Right atrium auricular region (tissue), 2 donors: ENCODE results near the gene EIF1. TPM values are rescaled to one million over a fixed set of nuclear protein-coding genes. Genes with fewer than 3 reads are reported as not detected.
A peak's percentile ranks its signal among the peaks of the same experiment; 100 is the strongest.

Source experiments
- DNase-seq: peaks from one replicate; pipeline ENCODE4 v3.0.0-alpha.2; 2019; ENCODE audit warnings: low spot score
- H3K27ac ChIP-seq, 2 donors: fragments of 200-600 bp; sonication (generic); 1 replicate in 1 of 2; 2 replicates in 1 of 2; pipeline ENCODE4 v1.5.1; 2016 to 2019
- H3K27me3 ChIP-seq, 2 donors: fragments of 200-600 bp; sonication (generic); one replicate each; pipeline versions ENCODE4 v1.5.1 to v1.6.0; 2017 to 2019
- H3K36me3 ChIP-seq: fragments of 200-600 bp; sonication (generic); one replicate; pipeline ENCODE4 v1.5.1; 2016
- H3K4me1 ChIP-seq, 2 donors: fragments of 200-600 bp; sonication (generic); one replicate each; pipeline versions ENCODE4 v1.5.1 to v1.6.0; 2017 to 2019
- H3K4me3 ChIP-seq, 2 donors: fragments of 200-600 bp; sonication (generic); 1 replicate in 1 of 2; 2 replicates in 1 of 2; pipeline ENCODE4 v1.5.1; 2017 to 2019; ENCODE audit warnings: mild to moderate bottlenecking in 1 of 2, moderate library complexity in 1 of 2
- H3K9me3 ChIP-seq, 2 donors: fragments of 200-600 bp; sonication (generic); one replicate each; pipeline ENCODE4 v1.5.1; 2019
- CTCF ChIP-seq, 2 donors: fragments of 200-600 bp; sonication (generic); IDR thresholded peaks; one replicate each; pipeline ENCODE4 v1.5.1; 2019; ENCODE audit warnings: antibody characterized with exemption in 2 of 2
- total RNA-seq, 2 donors: library from RNA; depleted of rRNA; stranded (reverse); fragments of >200 nt; gene quantifications; one replicate each; pipeline ENCODE4 v1.1.0, GENCODE V29; 2016

Gene EIF1
- total RNA-seq, 2 donors from 2014 or later = 331 to 390 TPM

- DNase-seq = no peak
- H3K9me3 ChIP-seq = no peaks in the 10 kb centered on the region
- no peaks in the 10 kb centered on the region for H3K36me3 ChIP-seq
- TF ChIP-seq CTCF (IDR thresholded peaks at IDR 0.05) = no peak
- H3K4me1 ChIP-seq = no peaks in the 10 kb centered on the region
- H3K27me3 ChIP-seq = no peaks in the 10 kb centered on the region
- H3K27ac ChIP-seq = peak overlapping the region; percentile 38 to 56
- H3K4me3 ChIP-seq = no peak overlapping the region
Measured at GRCh38 chr17:41679740-41680425, 8.8 kb upstream of the EIF1 start.

DNA sequence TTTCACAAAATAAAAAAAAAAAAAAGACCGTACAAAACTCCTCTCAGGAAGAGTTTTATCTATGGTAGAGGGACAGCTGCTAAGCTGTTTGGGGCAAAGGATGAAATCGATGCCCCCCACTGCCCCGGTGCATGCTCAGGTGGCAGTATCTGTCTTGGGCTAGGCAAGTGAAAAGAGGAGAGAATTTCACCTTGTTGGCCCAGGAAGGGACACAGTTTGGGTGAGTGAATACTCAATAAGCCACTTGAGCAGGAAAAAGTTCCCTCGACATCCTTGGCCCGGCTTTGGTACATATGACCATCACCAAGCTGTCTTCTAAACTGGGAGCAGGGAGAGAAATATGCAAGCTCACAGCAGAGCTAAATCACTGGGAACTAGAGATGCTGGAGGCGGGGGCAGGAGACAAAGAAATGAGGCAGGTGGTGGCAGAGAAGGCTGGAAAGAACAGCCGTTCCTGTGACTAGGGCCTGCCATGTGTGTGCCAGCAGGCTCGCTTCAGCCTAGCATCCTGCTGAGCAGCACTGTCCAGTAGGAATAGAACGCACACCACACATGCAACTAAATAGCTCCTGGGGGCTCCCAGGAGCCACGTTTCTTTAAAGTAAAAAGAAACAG, 8.2 kb upstream of the EIF1 start:
- Histone ChIP-seq H3K27ac (no peak overlapping the region), H3K4me1 (no peaks in the 10 kb centered on the region), H3K9me3 (no peaks in the 10 kb centered on the region), H3K4me3 (no peak overlapping the region), H3K36me3 (no peaks in the 10 kb centered on the region), H3K27me3 (no peaks in the 10 kb centered on the region)
- no peak for DNase-seq
- TF ChIP-seq CTCF (IDR thresholded peaks at IDR 0.05) = no peak

DNA sequence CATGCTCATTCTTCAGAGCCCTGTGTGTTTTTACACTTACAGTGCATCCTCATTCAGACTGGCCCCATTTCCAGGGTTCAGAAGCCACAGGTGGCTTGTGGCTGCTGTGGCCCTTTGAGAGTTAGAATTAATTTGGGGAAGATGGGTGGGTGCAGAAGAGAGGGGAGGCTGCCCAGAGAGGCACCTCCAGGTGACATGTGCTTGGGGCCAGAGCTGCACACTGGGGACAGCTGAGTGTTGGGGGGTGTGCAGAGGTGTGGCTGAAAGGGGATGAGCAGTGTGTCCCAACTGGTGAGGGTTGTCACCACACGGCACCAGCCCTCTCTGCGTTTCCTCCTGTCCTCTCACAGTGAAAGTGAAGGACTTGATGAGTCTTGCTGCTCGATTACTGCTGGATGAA, 6.9 kb upstream of the EIF1 start:
- TF ChIP-seq CTCF (IDR thresholded peaks at IDR 0.05) = no peak
- no peaks in the 10 kb centered on the region for H3K9me3 ChIP-seq

DNA sequence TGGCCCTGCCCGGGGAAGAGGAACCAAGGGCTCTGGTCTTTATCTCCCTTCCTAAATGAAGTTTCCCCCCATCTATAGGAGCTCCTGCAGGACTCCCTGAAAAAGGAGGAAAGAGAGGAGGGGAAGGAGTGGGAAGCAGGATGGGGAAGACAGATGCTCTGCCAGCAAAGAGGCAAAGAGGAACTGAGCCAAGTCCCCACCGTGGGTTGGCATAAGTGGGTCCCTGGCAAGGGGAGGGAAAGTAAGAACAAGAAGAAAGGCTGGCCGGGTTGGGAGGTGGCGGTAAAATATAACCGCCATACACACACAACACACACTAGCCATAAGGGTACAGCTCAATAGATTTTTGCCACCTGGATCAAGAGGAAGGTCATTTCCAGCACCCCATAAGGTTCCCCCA, 6.1 kb upstream of the EIF1 start:
- no peak for TF ChIP-seq CTCF (IDR thresholded peaks at IDR 0.05)
- no peak overlapping the region for H3K4me3 ChIP-seq
- peaks cover 0 to 2% of the 10 kb centered on the region in 2 donors for H3K4me1 ChIP-seq
- no peaks in the 10 kb centered on the region for H3K27me3 ChIP-seq
- H3K9me3 ChIP-seq = no peaks in the 10 kb centered on the region
- H3K27ac ChIP-seq = no peak overlapping the region
- H3K36me3 ChIP-seq = no peaks in the 10 kb centered on the region
- no peak for DNase-seq

More for the DNA sequence above, 6.9 kb upstream of the EIF1 start:
- no peak overlapping the region for H3K4me3 ChIP-seq
- no peaks in the 10 kb centered on the region for H3K36me3 ChIP-seq
- H3K27me3 ChIP-seq = no peaks in the 10 kb centered on the region
- no peak overlapping the region for H3K27ac ChIP-seq
- no peak for DNase-seq
- no peaks in the 10 kb centered on the region for H3K4me1 ChIP-seq

DNA sequence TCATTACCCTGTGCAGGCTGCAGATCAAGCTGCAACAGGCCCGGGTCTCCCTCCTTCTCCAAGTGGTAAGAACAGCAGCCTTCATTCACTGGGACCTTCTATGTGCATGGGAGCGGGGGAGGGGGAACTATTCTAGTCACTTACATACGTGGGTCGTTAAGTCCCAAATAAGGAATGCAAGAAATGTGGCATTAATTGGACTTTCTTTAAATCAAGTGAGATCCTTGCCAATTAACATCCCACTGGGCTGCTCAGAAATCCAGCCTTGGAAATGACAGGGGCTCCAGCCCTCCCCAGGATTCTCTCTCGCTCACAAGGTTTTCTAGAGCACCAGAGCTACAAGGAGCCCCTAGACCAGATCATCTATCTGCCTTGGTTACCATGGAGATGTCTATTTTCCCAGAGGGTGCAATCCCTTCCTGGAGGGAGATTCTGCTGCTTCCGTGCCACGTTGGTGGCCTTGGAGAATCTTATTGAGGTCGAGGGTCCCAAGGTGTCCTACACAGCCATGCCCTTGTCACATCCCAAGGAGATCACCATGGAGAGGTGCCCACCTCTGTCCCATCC, 5.2 kb upstream of the EIF1 start:
- TF ChIP-seq CTCF (IDR thresholded peaks at IDR 0.05) = no peak
- no peak for DNase-seq
- no peaks in the 10 kb centered on the region for H3K27me3 ChIP-seq
- no peak overlapping the region for H3K27ac ChIP-seq
- peaks cover 0 to 7% of the 10 kb centered on the region in 2 donors for H3K4me1 ChIP-seq
- no peaks in the 10 kb centered on the region for H3K9me3 ChIP-seq
- H3K4me3 ChIP-seq = no peak overlapping the region
- no peaks in the 10 kb centered on the region for H3K36me3 ChIP-seq
